SW 1271 (cell line): Measurements from ENCODE around the gene CAPRIN1.

ENCODE experiments used
- DNase-seq, 2 experiments: peaks; one replicate each; lab custom pipeline; 2025; lab: John Stamatoyannopoulos, UW

CAPRIN1 gene

GRCh38 chr11:34051349-34052035 is at the start of gene CAPRIN1:
TSS of gene CAPRIN1 (plus strand) at chr11:34051731. CDS start at chr11:34052421, 690 bp downstream.
- peak; percentile 81 to 86 for DNase-seq

- DNase-seq, result no peak
These were observed 49.1 kb upstream of the CAPRIN1 start for GRCh38 chr11:34002420-34002819.

- DNase-seq, result no peak
These were observed 47.3 kb upstream of the CAPRIN1 start for GRCh38 chr11:34004236-34004635.

GRCh38 chr11:34006876-34007275 is 44.7 kb upstream of the CAPRIN1 start:
- no peak for DNase-seq

GRCh38 chr11:34012734-34013133 is 38.8 kb upstream of the CAPRIN1 start:
- DNase-seq, result no peak

- no peak for DNase-seq
These were observed 37.5 kb upstream of the CAPRIN1 start for GRCh38 chr11:34013898-34014571.

GRCh38 chr11:34021977-34022735 is 29.4 kb upstream of the CAPRIN1 start:
- DNase-seq, result no peak

GRCh38 chr11:34026432-34026831 is 25.1 kb upstream of the CAPRIN1 start:
- DNase-seq, result no peak

GRCh38 chr11:34027516-34028408 is 23.8 kb upstream of the CAPRIN1 start:
- DNase-seq, result no peak

- DNase-seq, result no peak
These were observed 23.1 kb upstream of the CAPRIN1 start for GRCh38 chr11:34028425-34028824.

- no peak for DNase-seq
These were observed 22.4 kb upstream of the CAPRIN1 start for GRCh38 chr11:34029176-34029575.

GRCh38 chr11:34030382-34030781 is 21.1 kb upstream of the CAPRIN1 start:
- DNase-seq, result no peak

- DNase-seq, result no peak
These were observed 18.1 kb upstream of the CAPRIN1 start for GRCh38 chr11:34033399-34033798.

GRCh38 chr11:34034053-34034452 is 17.5 kb upstream of the CAPRIN1 start:
- DNase-seq, result no peak

- no peak for DNase-seq
These were observed 15.1 kb upstream of the CAPRIN1 start for GRCh38 chr11:34036456-34036855.

- DNase-seq, result no peak
These were observed 14.5 kb upstream of the CAPRIN1 start for GRCh38 chr11:34037016-34037415.

GRCh38 chr11:34040571-34040970 is 11.0 kb upstream of the CAPRIN1 start:
- no peak for DNase-seq

GRCh38 chr11:34044664-34045485 is 6.7 kb upstream of the CAPRIN1 start:
- DNase-seq, result no peak

- no peak for DNase-seq
These were observed 2.5 kb upstream of the CAPRIN1 start for GRCh38 chr11:34049028-34049427.

GRCh38 chr11:34050581-34051348 is 766 bp upstream of the CAPRIN1 start:
- peak in 1 of 2 experiments; percentile 55 for DNase-seq
